Activated naive CD4-positive, alpha-beta T cell treated with Interleukin-2 at 50 U/mL for 16 hours (primary cell): Measurements from ENCODE around the gene USP46.

ENCODE experiments used
- DNase-seq: peaks from one replicate; pipeline ENCODE4 v3.0.0-alpha.2; 2020

Gene USP46

GRCh38 chr4:52568351-52568750 lies 90.8 kb downstream of the USP46 start:
- no peak for DNase-seq

- DNase-seq = no peak
Observed at GRCh38 chr4:52566136-52567031, 92.7 kb downstream of the USP46 start.

GRCh38 chr4:52560844-52561280 lies 98.2 kb downstream of the USP46 start:
- no peak for DNase-seq

DNA sequence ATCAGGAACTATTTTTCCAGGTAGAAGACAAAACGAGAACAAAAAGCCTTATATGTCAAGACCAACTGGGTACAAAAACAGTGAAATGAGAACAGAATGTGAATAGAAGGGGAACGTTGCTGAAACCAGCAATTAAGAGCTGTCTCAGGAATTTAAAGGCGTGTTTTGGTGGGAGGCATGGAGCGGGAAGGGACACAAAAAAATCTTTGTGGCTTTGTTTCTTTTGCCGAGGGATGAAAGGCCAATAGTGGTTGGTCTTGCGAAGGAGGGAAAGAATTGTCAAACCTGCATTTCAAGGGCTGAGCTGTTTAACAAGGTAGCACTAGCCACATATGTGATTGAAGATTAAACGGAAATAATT lies 103.8 kb downstream of the USP46 start:
- no peak for DNase-seq

DNA sequence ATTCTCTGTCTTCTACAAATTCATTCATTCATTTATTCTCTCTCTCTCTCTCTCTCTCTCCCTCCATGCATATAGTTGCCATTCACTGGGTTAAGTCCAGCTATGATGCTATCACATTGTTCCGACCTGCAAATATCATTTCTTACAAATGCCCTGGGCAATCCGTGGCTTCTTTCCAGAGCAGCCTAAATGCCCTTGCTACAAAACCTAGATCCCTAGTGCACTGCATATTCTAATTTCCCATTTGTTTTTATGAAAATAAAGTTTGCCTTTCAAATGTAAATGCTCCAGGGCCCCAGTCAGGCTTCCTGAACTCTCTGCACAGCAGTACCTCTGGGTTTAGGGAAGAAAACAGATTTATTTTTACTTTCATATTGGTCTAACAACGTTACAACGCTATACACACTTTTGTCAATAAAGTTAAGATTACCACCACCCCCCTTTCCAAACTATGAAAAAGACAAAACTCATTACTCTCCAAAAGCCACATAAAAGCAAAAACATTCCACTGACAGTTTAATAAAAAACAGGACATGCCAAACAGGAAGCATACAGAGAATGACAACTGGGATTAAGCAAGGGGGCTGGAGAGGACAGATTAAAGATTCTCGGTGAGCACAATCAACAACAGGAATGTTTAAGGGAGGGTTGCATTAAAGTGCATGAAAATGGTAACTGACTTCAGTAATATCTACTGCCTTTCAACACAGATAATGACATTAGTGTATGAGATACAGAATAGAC lies 104.3 kb downstream of the USP46 start:
- no peak for DNase-seq

- no peak for DNase-seq
Observed at GRCh38 chr4:52552778-52553177, 106.3 kb downstream of the USP46 start.

DNA sequence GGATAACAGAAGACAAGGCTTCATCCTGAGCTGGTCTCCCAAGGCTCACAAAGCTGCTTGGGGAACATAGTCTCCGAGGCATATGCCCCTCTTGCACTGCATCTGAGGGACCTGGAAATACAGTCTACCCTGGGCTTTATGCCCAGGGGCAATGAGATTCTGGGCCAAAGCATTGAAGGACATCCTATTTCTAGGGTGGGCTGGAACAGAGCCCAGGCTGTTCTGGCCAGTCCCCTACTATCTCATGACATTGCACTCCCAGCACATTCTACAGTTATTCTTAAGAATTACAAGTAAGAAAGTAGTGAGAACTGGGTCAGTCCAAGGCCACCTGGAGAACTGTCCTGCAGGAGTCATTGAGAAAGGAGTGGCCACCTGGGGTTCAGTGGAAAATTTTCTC lies 107.6 kb downstream of the USP46 start:
- DNase-seq = no peak

- DNase-seq = no peak
Observed at GRCh38 chr4:52550186-52550585, 108.9 kb downstream of the USP46 start.

DNA sequence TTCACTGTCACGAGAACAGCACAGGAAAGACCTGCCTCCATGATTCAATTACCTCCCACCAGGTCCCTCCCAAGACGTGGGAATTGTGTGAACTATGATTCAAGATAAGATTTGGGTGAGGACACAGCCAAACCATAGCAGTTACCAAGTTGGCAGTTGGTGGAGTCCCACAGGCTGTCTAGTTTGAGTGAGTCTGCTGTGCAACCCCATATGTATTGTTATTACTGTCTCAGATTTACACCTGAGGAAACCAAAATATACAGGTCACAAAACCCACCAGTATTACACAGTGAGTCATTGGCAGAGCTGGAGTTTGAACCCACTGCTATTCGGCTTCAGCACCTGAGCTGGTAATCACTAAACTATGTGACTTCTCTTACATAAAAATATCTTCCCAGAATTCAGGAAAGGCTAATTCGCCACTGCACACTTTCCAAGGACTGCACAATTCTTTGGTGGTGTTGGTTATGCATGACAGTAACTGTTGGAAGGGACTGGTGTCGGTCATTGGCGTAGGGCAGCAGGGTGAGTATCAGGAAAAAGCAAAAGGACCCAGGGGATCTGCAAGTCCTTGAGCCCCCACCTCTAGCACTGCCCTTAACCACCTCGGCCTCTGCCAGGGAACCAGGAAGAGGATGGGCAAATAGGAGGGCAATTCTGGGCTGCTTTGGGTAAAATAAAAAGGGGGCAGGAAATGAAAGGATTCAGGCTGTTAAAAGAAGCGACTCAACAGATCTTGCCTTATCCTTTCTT lies 110.1 kb downstream of the USP46 start:
- no peak for DNase-seq

DNA sequence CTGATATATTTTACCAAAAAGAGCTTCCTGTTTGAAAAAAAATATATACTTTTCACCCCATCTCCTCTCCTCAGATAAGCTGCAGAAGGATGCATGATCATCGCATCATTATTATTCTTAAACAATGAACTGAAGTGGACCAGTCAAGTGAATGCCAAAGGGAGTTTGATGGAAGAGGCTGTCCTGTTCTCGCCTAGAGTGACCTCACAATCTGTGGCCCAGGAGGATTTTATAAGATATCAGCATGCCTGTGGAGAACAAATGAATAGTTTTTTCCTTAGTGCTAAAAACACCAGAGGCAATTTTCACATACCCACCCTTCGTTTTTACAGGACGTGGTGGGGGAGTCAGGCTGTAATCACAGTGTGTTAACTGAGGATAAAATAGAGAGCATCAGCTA lies 112.7 kb downstream of the USP46 start:
- no peak for DNase-seq

GRCh38 chr4:52545099-52546069 lies 113.7 kb downstream of the USP46 start:
- peak; percentile 64 for DNase-seq
